Right lobe of liver (tissue), 5 donors: ENCODE results near the gene NYAP1. TPM values are rescaled to one million over a fixed set of nuclear protein-coding genes. Genes with fewer than 3 reads are reported as not detected.

Experiments used
- small RNA-seq, 2 experiments: library from RNA; depleted of rRNA; stranded (forward); fragments of <200 nt; gene quantifications; one replicate each; pipeline ENCODE3, GENCODE V24; 2016
- total RNA-seq, 6 experiments: library from RNA; depleted of rRNA in 2 of 6; stranded (reverse); fragments of >200 nt in 2 of 6; fragmentation: NEBNext Ultra II Directional in 3 of 6; extraction: Animal tissue kit (Norgen Biotek cat#: 25700) in 3 of 6; gene quantifications; one replicate each; pipeline versions ENCODE4 v1.1.0 to v1.2.4, GENCODE V29; 2016 to 2023
- donor health status: DM: no; HTN: no; CAD: no.
- donor health status: DM: no; HTN: no; CAD: no.
- donor health status: DM: no; HTN: yes; CAD: no.
- donor health status: DM: no; HTN: yes; CAD: no.

The NYAP1 gene
- total RNA-seq, 6 experiments from 2014 or later: 0.06 to 0.74 (median 0.32) TPM

Small RNA genes lying within 50 kb of the gene (small RNA-seq; reads per million reads assigned to genes)
- gene RN7SL416P: 0 reads per million in 2 experiments

Other genes starting within 250 kb of the NYAP1 start
- not detected for gene SPDYE3, start 176.2 kb upstream of the NYAP1 start, total RNA-seq
- gene PILRB, start 125.8 kb upstream of the NYAP1 start, total RNA-seq: 10 to 100 TPM; 12.0 to 36.2 (median 22.7) TPM
- 1 to 10 TPM; 1.4 to 7.1 (median 4.0) TPM for gene PILRA, start 110.4 kb upstream of the NYAP1 start, total RNA-seq
- gene ZCWPW1, start 55.2 kb upstream of the NYAP1 start, total RNA-seq: 1 to 10 TPM in 5 of 6 experiments, under 1 TPM in 1; 0.86 to 5.7 (median 2.7) TPM
- gene MEPCE, start 54.1 kb upstream of the NYAP1 start, total RNA-seq: 10 to 100 TPM; 17.1 to 25.1 (median 20.7) TPM
- gene PPP1R35, start 47.4 kb upstream of the NYAP1 start, total RNA-seq: 10 to 100 TPM in 5 of 6 experiments, 1 to 10 TPM in 1; 9.8 to 26.8 (median 13.2) TPM
- gene SPACDR, start 19.7 kb upstream of the NYAP1 start, total RNA-seq: not detected
- gene TSC22D4, start 4.7 kb upstream of the NYAP1 start, total RNA-seq: 10 to 100 TPM; 12.5 to 20.5 (median 17.0) TPM
- 10 to 100 TPM; 52.9 to 86.3 (median 69.8) TPM for gene AGFG2, start 55.3 kb downstream of the NYAP1 start, total RNA-seq
- gene SAP25, start 90.0 kb downstream of the NYAP1 start, total RNA-seq: 1 to 10 TPM in 3 of 6 experiments, under 1 TPM in 1, not detected in 2; 0.53 to 4.5 (median 2.2) TPM
- 10 to 100 TPM; 19.5 to 39.1 (median 24.7) TPM for gene LRCH4, start 102.2 kb downstream of the NYAP1 start, total RNA-seq
- 1 to 10 TPM in 1 of 6 experiments, under 1 TPM in 5; 0.25 to 1.0 (median 0.45) TPM for gene FBXO24, start 102.4 kb downstream of the NYAP1 start, total RNA-seq
- gene PCOLCE, start 118.4 kb downstream of the NYAP1 start, total RNA-seq: 10 to 100 TPM; 10.9 to 48.5 (median 23.6) TPM
- gene MOSPD3, start 128.6 kb downstream of the NYAP1 start, total RNA-seq: 10 to 100 TPM in 5 of 6 experiments, 1 to 10 TPM in 1; 8.6 to 19.3 (median 13.9) TPM
- gene TFR2, start 157.6 kb downstream of the NYAP1 start, total RNA-seq: 100 to 1,000 TPM; 413 to 669 (median 501) TPM
- gene ACTL6B, start 172.5 kb downstream of the NYAP1 start, total RNA-seq: not detected
- 100 to 1,000 TPM in 3 of 6 experiments, 10 to 100 TPM in 3; 75.6 to 133 (median 106) TPM for gene GNB2, start 189.8 kb downstream of the NYAP1 start, total RNA-seq
- gene GIGYF1, start 210.3 kb downstream of the NYAP1 start, total RNA-seq: 10 to 100 TPM in 4 of 6 experiments, 1 to 10 TPM in 2; 6.6 to 25.1 (median 15.5) TPM
- gene POP7, start 222.2 kb downstream of the NYAP1 start, total RNA-seq: 10 to 100 TPM; 13.0 to 52.2 (median 29.2) TPM
- gene EPO, start 236.5 kb downstream of the NYAP1 start, total RNA-seq: 10 to 100 TPM in 3 of 6 experiments, 1 to 10 TPM in 1, under 1 TPM in 2; 0.20 to 84.5 (median 12.7) TPM
- gene ZAN, start 249.7 kb downstream of the NYAP1 start, total RNA-seq: under 1 TPM in 2 of 6 experiments, not detected in 4; 0.02 to 0.31 TPM